Measurements from ENCODE around the gene ACTA1. TPM values are rescaled to one million over a fixed set of nuclear protein-coding genes. Genes with fewer than 3 reads are reported as not detected.

ACTA1 gene
- total and polyA plus RNA-seq, 2 of the 13 experiments (the other 11 are each of a cell fraction or from before 2014, with no cell fraction given) = 1.4 to 5.2 TPM

DNA sequence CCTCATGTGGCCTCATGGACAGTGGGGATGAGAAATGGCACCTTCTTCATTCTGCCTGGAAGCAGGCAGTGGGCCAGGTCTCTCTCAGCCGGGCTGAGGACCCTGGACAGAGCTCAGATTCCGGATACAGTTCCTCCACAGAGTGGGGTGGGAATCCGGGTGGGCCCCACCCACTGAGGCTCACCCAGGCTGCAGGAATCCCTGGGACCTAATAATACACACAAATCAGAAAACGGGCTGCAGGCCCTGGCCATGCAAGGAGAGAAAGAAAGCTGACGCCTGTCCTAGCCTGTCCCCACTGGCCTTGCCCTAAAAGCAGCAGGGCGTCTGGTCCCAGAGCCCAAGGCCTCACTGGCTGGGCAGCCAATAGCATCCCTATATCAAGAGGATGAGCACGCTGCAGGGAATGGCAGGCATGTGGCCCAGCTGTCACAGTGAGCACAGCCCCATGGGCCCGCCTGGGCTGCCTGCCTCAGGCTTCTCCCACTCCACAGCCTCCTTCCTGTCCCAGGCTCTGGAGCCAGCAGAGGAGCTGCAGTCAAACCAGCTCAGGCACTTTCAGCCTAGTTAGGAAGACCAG is 25.3 kb downstream of the ACTA1 start (continued):
- TF ChIP-seq, protein P1, sequence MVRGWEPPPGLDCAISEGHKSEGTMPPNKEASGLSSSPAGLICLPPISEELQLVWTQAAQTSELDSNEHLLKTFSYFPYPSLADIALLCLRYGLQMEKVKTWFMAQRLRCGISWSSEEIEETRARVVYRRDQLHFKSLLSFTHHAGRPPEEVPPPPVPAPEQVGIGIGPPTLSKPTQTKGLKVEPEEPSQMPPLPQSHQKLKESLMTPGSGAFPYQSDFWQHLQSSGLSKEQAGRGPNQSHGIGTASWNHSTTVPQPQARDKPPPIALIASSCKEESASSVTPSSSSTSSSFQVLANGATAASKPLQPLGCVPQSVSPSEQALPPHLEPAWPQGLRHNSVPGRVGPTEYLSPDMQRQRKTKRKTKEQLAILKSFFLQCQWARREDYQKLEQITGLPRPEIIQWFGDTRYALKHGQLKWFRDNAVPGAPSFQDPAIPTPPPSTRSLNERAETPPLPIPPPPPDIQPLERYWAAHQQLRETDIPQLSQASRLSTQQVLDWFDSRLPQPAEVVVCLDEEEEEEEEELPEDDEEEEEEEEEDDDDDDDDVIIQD (CRISPR knock-in tag; IDR thresholded peaks at IDR 0.05; ENCODE audit: low read depth) = no peak
- TF ChIP-seq TEAD2 (CRISPR knock-in tag; IDR thresholded peaks at IDR 0.05) (peak; percentile 33; the same call in 1 of the 2 replicates), KMT2A (CRISPR knock-in tag; IDR thresholded peaks at IDR 0.05) (no peak), REXO4 (CRISPR knock-in tag; IDR thresholded peaks at IDR 0.05; ENCODE audit: borderline replicate concordance) (no peak), ATRX (CRISPR knock-in tag; IDR thresholded peaks at IDR 0.05; ENCODE audit: borderline replicate concordance) (no peak), KAT2B (IDR thresholded peaks at IDR 0.05; ENCODE audit: borderline replicate concordance, low read depth, low read length) (no peak), ZNF468 (CRISPR knock-in tag; IDR thresholded peaks at IDR 0.05) (no peak), ZSCAN21 (CRISPR knock-in tag; IDR thresholded peaks at IDR 0.05; ENCODE audit: borderline replicate concordance) (no peak), ZNF292 (CRISPR knock-in tag; IDR thresholded peaks at IDR 0.05; ENCODE audit: borderline replicate concordance, low read depth) (0 out of 2 replicates have a peak, but pooled peaks have one; percentile 25), MTA1 (CRISPR knock-in tag; IDR thresholded peaks at IDR 0.05; ENCODE audit: borderline replicate concordance) (no peak), SCMH1 (CRISPR knock-in tag; IDR thresholded peaks at IDR 0.05; ENCODE audit: borderline replicate concordance) (no peak), ZNF747 (CRISPR knock-in tag; IDR thresholded peaks at IDR 0.05; ENCODE audit: borderline replicate concordance) (no peak), ZNF432 (CRISPR knock-in tag; IDR thresholded peaks at IDR 0.05; ENCODE audit: borderline replicate concordance) (no peak), TCF7L2 (IDR thresholded peaks at IDR 0.05; ENCODE audit: low read depth, low read length) (no peak), ZNF501 (CRISPR knock-in tag; IDR thresholded peaks at IDR 0.05) (no peak), POLR2AphosphoS2 (IDR thresholded peaks at IDR 0.05; ENCODE audit: low read depth, low read length) (no peak)
- TF ChIP-seq, protein P2, sequence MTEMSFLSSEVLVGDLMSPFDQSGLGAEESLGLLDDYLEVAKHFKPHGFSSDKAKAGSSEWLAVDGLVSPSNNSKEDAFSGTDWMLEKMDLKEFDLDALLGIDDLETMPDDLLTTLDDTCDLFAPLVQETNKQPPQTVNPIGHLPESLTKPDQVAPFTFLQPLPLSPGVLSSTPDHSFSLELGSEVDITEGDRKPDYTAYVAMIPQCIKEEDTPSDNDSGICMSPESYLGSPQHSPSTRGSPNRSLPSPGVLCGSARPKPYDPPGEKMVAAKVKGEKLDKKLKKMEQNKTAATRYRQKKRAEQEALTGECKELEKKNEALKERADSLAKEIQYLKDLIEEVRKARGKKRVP (CRISPR knock-in tag; IDR thresholded peaks at IDR 0.05) = no peak
- TF ChIP-seq, protein P3, sequence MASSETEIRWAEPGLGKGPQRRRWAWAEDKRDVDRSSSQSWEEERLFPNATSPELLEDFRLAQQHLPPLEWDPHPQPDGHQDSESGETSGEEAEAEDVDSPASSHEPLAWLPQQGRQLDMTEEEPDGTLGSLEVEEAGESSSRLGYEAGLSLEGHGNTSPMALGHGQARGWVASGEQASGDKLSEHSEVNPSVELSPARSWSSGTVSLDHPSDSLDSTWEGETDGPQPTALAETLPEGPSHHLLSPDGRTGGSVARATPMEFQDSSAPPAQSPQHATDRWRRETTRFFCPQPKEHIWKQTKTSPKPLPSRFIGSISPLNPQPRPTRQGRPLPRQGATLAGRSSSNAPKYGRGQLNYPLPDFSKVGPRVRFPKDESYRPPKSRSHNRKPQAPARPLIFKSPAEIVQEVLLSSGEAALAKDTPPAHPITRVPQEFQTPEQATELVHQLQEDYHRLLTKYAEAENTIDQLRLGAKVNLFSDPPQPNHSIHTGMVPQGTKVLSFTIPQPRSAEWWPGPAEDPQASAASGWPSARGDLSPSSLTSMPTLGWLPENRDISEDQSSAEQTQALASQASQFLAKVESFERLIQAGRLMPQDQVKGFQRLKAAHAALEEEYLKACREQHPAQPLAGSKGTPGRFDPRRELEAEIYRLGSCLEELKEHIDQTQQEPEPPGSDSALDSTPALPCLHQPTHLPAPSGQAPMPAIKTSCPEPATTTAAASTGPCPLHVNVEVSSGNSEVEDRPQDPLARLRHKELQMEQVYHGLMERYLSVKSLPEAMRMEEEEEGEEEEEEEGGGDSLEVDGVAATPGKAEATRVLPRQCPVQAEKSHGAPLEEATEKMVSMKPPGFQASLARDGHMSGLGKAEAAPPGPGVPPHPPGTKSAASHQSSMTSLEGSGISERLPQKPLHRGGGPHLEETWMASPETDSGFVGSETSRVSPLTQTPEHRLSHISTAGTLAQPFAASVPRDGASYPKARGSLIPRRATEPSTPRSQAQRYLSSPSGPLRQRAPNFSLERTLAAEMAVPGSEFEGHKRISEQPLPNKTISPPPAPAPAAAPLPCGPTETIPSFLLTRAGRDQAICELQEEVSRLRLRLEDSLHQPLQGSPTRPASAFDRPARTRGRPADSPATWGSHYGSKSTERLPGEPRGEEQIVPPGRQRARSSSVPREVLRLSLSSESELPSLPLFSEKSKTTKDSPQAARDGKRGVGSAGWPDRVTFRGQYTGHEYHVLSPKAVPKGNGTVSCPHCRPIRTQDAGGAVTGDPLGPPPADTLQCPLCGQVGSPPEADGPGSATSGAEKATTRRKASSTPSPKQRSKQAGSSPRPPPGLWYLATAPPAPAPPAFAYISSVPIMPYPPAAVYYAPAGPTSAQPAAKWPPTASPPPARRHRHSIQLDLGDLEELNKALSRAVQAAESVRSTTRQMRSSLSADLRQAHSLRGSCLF (CRISPR knock-in tag; IDR thresholded peaks at IDR 0.05; ENCODE audit: borderline replicate concordance) = no peak
- TF ChIP-seq, protein P4, sequence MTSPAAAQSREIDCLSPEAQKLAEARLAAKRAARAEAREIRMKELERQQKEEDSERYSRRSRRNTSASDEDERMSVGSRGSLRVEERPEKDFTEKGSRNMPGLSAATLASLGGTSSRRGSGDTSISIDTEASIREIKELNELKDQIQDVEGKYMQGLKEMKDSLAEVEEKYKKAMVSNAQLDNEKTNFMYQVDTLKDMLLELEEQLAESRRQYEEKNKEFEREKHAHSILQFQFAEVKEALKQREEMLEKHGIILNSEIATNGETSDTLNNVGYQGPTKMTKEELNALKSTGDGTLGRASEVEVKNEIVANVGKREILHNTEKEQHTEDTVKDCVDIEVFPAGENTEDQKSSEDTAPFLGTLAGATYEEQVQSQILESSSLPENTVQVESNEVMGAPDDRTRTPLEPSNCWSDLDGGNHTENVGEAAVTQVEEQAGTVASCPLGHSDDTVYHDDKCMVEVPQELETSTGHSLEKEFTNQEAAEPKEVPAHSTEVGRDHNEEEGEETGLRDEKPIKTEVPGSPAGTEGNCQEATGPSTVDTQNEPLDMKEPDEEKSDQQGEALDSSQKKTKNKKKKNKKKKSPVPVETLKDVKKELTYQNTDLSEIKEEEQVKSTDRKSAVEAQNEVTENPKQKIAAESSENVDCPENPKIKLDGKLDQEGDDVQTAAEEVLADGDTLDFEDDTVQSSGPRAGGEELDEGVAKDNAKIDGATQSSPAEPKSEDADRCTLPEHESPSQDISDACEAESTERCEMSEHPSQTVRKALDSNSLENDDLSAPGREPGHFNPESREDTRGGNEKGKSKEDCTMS (CRISPR knock-in tag; conservative IDR thresholded peaks at IDR 0.05) = no peak
